HEK293 (cell line): ENCODE measurements around the gene RGN.

Experiments
- BCL11A ChIP-seq: fragments of 450-650 bp; formaldehyde crosslinking; IDR thresholded peaks from 2 replicates; pipeline ENCODE4 v1.5.1; 2016; ENCODE audit warnings: low read depth, missing biosample characterization, missing genetic modification characterization
- CTCF ChIP-seq: fragments of 450-650 bp; formaldehyde crosslinking; IDR thresholded peaks from 2 replicates; pipeline ENCODE4 v1.5.1; 2016; ENCODE audit warnings: missing biosample characterization, missing genetic modification characterization
- FEZF1 ChIP-seq: fragments of 450-650 bp; formaldehyde crosslinking; IDR thresholded peaks from 2 replicates; pipeline ENCODE4 v1.5.1; 2016; ENCODE audit warnings: missing biosample characterization, missing genetic modification characterization
- PBX3 ChIP-seq: sonication (generic); formaldehyde crosslinking; IDR thresholded peaks from 2 replicates; pipeline ENCODE4 v1.8.1; 2022; ENCODE audit warnings: mild to moderate bottlenecking, moderate library complexity, missing genetic modification reagents
- ZBTB11 ChIP-seq: fragments of 450-650 bp; formaldehyde crosslinking; conservative IDR thresholded peaks from 2 replicates; pipeline ENCODE4 v1.5.1; 2016; ENCODE audit warnings: low read depth, missing biosample characterization, missing genetic modification characterization
- ZNF133 ChIP-seq: fragments of 450-650 bp; formaldehyde crosslinking; IDR thresholded peaks from 2 replicates; pipeline ENCODE4 v1.5.1; 2016; ENCODE audit warnings: missing biosample characterization, missing genetic modification characterization
- ZNF239 ChIP-seq: fragments of 450-650 bp; formaldehyde crosslinking; IDR thresholded peaks from 2 replicates; pipeline ENCODE4 v1.5.1; 2016; ENCODE audit warnings: missing biosample characterization, missing genetic modification characterization
- ZNF391 ChIP-seq: fragments of 450-650 bp; formaldehyde crosslinking; IDR thresholded peaks from 2 replicates; pipeline ENCODE4 v1.5.1; 2016; ENCODE audit warnings: low read depth, missing biosample characterization, missing genetic modification characterization, borderline replicate concordance
- ZNF529 ChIP-seq: fragments of 450-650 bp; formaldehyde crosslinking; IDR thresholded peaks from 2 replicates; pipeline ENCODE4 v1.5.1; 2017; ENCODE audit warnings: missing genetic modification characterization, missing biosample characterization; ENCODE audit not compliant: insufficient replicate concordance
- ZNF555 ChIP-seq: fragments of 450-650 bp; formaldehyde crosslinking; conservative IDR thresholded peaks from 2 replicates; pipeline ENCODE4 v1.5.1; 2017; ENCODE audit warnings: missing biosample characterization, mild to moderate bottlenecking, missing genetic modification characterization, inconsistent platforms
- ZNF571 ChIP-seq: fragments of 450-650 bp; formaldehyde crosslinking; IDR thresholded peaks from 2 replicates; pipeline ENCODE4 v1.5.0; 2017; ENCODE audit warnings: missing biosample characterization, missing genetic modification characterization
- ZNF600 ChIP-seq: fragments of 450-650 bp; formaldehyde crosslinking; IDR thresholded peaks from 2 replicates; pipeline ENCODE4 v1.5.1; 2016; ENCODE audit warnings: missing biosample characterization, missing genetic modification characterization
- ZNF639 ChIP-seq: fragments of 450-650 bp; formaldehyde crosslinking; IDR thresholded peaks from 2 replicates; pipeline ENCODE4 v1.5.1; 2016; ENCODE audit warnings: missing biosample characterization, missing genetic modification characterization

- TF ChIP-seq PBX3 (CRISPR knock-in tag) (no peak), CTCF (tag by site-specific recombination) (no peak), ZNF600 (tag by site-specific recombination) (no peak), ZNF571 (no peak), ZNF555 (tag by site-specific recombination) (no peak), ZNF529 (tag by site-specific recombination) (no peak), ZNF391 (no peak), ZNF133 (tag by site-specific recombination) (no peak), ZBTB11 (tag by site-specific recombination) (no peak), ZNF639 (tag by site-specific recombination) (no peak), BCL11A (tag by site-specific recombination) (no peak), FEZF1 (tag by site-specific recombination) (no peak), ZNF239 (tag by site-specific recombination) (no peak)
Observed at GRCh38 chrX:47133493-47133892, 55.2 kb downstream of the RGN start.
